GM20000 (cell line): ENCODE measurements around the gene ZNF775.

ENCODE experiments used
- DNase-seq: peaks from one replicate; pipeline ENCODE4 v3.0.0; 2012; ENCODE audit warnings: low spot score
- CTCF ChIP-seq: IDR thresholded peaks from 2 replicates; pipeline ENCODE4 v1.5.1; 2012; ENCODE audit warnings: mild to moderate bottlenecking, control low read depth; ENCODE audit errors: extremely low read depth, missing control alignments

ZNF775 gene

GRCh38 chr7:150393325-150393724, 14.2 kb downstream of the ZNF775 start:
- TF ChIP-seq CTCF, result no peak
- no peak for DNase-seq

- no peak for TF ChIP-seq CTCF
- no peak for DNase-seq
Measured at GRCh38 chr7:150396426-150396825, 17.3 kb downstream of the ZNF775 start.

- TF ChIP-seq CTCF, result no peak
- DNase-seq, result no peak
Measured at GRCh38 chr7:150396851-150397260, 17.7 kb downstream of the ZNF775 start.

- TF ChIP-seq CTCF, result no peak
Measured at GRCh38 chr7:150397346-150398107, 18.4 kb downstream of the ZNF775 start.

GRCh38 chr7:150398108-150398964, 19.2 kb downstream of the ZNF775 start:
- DNase-seq, result no peak
- no peak for TF ChIP-seq CTCF

More at GRCh38 chr7:150397346-150398107, 18.4 kb downstream of the ZNF775 start:
- DNase-seq, result no peak

GRCh38 chr7:150398965-150399320, 19.8 kb downstream of the ZNF775 start:
- no peak for DNase-seq
- TF ChIP-seq CTCF, result no peak

- no peak for DNase-seq
- TF ChIP-seq CTCF, result no peak
Measured at GRCh38 chr7:150399421-150400007, 20.4 kb downstream of the ZNF775 start.
